Measurements from ENCODE around the gene CDKN2B-AS1.

GRCh38 chr9:22156586-22156985, 162.0 kb downstream of the CDKN2B-AS1 start:
- TF ChIP-seq POLR2A (IDR thresholded peaks at IDR 0.05), result no peak
- TF ChIP-seq, protein P1, sequence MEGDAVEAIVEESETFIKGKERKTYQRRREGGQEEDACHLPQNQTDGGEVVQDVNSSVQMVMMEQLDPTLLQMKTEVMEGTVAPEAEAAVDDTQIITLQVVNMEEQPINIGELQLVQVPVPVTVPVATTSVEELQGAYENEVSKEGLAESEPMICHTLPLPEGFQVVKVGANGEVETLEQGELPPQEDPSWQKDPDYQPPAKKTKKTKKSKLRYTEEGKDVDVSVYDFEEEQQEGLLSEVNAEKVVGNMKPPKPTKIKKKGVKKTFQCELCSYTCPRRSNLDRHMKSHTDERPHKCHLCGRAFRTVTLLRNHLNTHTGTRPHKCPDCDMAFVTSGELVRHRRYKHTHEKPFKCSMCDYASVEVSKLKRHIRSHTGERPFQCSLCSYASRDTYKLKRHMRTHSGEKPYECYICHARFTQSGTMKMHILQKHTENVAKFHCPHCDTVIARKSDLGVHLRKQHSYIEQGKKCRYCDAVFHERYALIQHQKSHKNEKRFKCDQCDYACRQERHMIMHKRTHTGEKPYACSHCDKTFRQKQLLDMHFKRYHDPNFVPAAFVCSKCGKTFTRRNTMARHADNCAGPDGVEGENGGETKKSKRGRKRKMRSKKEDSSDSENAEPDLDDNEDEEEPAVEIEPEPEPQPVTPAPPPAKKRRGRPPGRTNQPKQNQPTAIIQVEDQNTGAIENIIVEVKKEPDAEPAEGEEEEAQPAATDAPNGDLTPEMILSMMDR (IDR thresholded peaks at IDR 0.05), result no peak
